ENCODE data around the gene CCL25. TPM values are rescaled to one million over a fixed set of nuclear protein-coding genes. Genes with fewer than 3 reads are reported as not detected.
A peak's percentile ranks its signal among the peaks of the same experiment; 100 is the strongest.

The CCL25 gene
- total and polyA plus RNA-seq, 9 of the 15 experiments (the other 6 are each of a cell fraction or from before 2014, with no cell fraction given) = 0.15 TPM; not detected in 8

- Histone ChIP-seq H3K27me3 (ENCODE audit: control insufficient read depth in 2 of 2, insufficient read depth in 2 of 2, low read length in 2 of 2) (no peaks in the 10 kb centered on the region), H4K20me1 (replicated peaks; ENCODE audit: control insufficient read depth, insufficient read depth, low read length) (no peaks in the 10 kb centered on the region), H3K27ac (ENCODE audit: extremely low read depth, low read depth, low read length) (no peak overlapping the region), H3K9me1 (ENCODE audit: control insufficient read depth, insufficient read depth, low read length) (no peaks in the 10 kb centered on the region), H2AFZ (ENCODE audit: low read depth, low read length) (no peak overlapping the region), H3K4me3 (no peak overlapping the region), H3K9ac (ENCODE audit: insufficient read depth in 1 of 2, low read depth in 2 of 2, low read length in 2 of 2) (no peak overlapping the region; a peak in 2 of 4 replicates), H3K4me2 (ENCODE audit: insufficient read depth, low read length) (no peak overlapping the region), H3K9me3 (replicated peaks; ENCODE audit: control insufficient read depth, insufficient read depth, low read depth, low read length) (no peaks in the 10 kb centered on the region), H3K79me2 (ENCODE audit: control insufficient read depth, insufficient read depth, low read length) (no peaks in the 10 kb centered on the region), H3K4me1 (replicated peaks in 1 of 2; ENCODE audit: control insufficient read depth in 2 of 2, insufficient read depth in 2 of 2, low read length in 2 of 2) (peaks cover 12 to 32% of the 10 kb centered on the region in 2 experiments; a peak in 4 of 5 replicates), H3K36me3 (ENCODE audit: control insufficient read depth, insufficient read depth, low read length) (no peaks in the 10 kb centered on the region)
- ChIA-PET CTCF (ENCODE audit: low intra/inter-chr PET ratio) (no interaction called here), POLR2A (interaction anchor here (0.7 kb wide), 1 partner anchor 8 kb away, joined by 3 read pairs; no protein-coding TSS in a partner anchor)
- no peak for DNase-seq (ENCODE audit: extremely low read depth in 1 of 4, low spot score in 3 of 4)
- in situ Hi-C loops (cut with MboI) (no loop called here), intact Hi-C loops (cut with micrococcal nuclease) (no loop called here)
- BruUV-seq (replicated peaks) = no TSS peak
- no peak for ATAC-seq
- no peak for FAIRE-seq
- 51% methylated on average over 5 of the region's 5 CpGs for WGBS (ENCODE audit: insufficient coverage, low coverage, missing lambda C conversion rate)
- TF ChIP-seq CBFA2T3 (IDR thresholded peaks at IDR 0.05) (peak; percentile 14; the same call in 1 of the 2 replicates), ZNF79 (CRISPR knock-in tag; IDR thresholded peaks at IDR 0.05; ENCODE audit: low read depth) (no peak), PTBP1 (IDR thresholded peaks at IDR 0.05; ENCODE audit: low read depth, low read length) (no peak), HDAC8 (tag; IDR thresholded peaks at IDR 0.05) (no peak)
Observed at GRCh38 chr19:8025316-8025715, 27.2 kb upstream of the CCL25 start.

GRCh38 chr19:8028951-8029491, 23.5 kb upstream of the CCL25 start:
- in situ Hi-C loops (cut with MboI) (no loop called here), intact Hi-C loops (cut with micrococcal nuclease) (no loop called here)
- Histone ChIP-seq H4K20me1 (replicated peaks; ENCODE audit: control insufficient read depth, insufficient read depth, low read length) (no peaks in the 10 kb centered on the region), H3K4me1 (replicated peaks in 1 of 2; ENCODE audit: control insufficient read depth in 2 of 2, insufficient read depth in 2 of 2, low read length in 2 of 2) (peaks cover 9 to 28% of the 10 kb centered on the region in 2 experiments), H3K9me3 (replicated peaks; ENCODE audit: control insufficient read depth, insufficient read depth, low read depth, low read length) (peaks cover under 1% of the 10 kb centered on the region; the same call in 1 of the 2 replicates), H3K4me3 (no peak overlapping the region), H3K9ac (ENCODE audit: insufficient read depth in 1 of 2, low read depth in 2 of 2, low read length in 2 of 2) (peak overlapping the region in 1 of 2 experiments; percentile 74; a peak in 1 of 4 replicates), H3K27me3 (ENCODE audit: control insufficient read depth in 2 of 2, insufficient read depth in 2 of 2, low read length in 2 of 2) (no peaks in the 10 kb centered on the region), H3K27ac (ENCODE audit: extremely low read depth, low read depth, low read length) (no peak overlapping the region), H3K9me1 (ENCODE audit: control insufficient read depth, insufficient read depth, low read length) (no peaks in the 10 kb centered on the region), H3K79me2 (ENCODE audit: control insufficient read depth, insufficient read depth, low read length) (no peaks in the 10 kb centered on the region), H2AFZ (ENCODE audit: low read depth, low read length) (peak overlapping the region; percentile 55; the same call in 1 of the 2 replicates), H3K4me2 (ENCODE audit: insufficient read depth, low read length) (no peak overlapping the region), H3K36me3 (ENCODE audit: control insufficient read depth, insufficient read depth, low read length) (no peaks in the 10 kb centered on the region)
- DNase-seq (ENCODE audit: extremely low read depth in 1 of 4, low spot score in 3 of 4) (peak; percentile 29 to 47 (median 42)), FAIRE-seq (no peak), ATAC-seq (peak; percentile 24; the same call in 1 of the 3 replicates)
- CTCF ChIA-PET (ENCODE audit: low intra/inter-chr PET ratio) = no interaction called here
- 52% methylated on average over 12 of the region's 12 CpGs for WGBS (ENCODE audit: insufficient coverage, low coverage, missing lambda C conversion rate)
- POLR2A ChIA-PET = interaction anchor here (0.6 to 1.8 kb wide), 2 partner anchors 16 to 23 kb away, joined by 3 to 6 read pairs; no protein-coding TSS in a partner anchor
- no TSS peak for BruUV-seq (replicated peaks)
- TF ChIP-seq NR2C1 (IDR thresholded peaks at IDR 0.05) (peak; percentile 32; the same call in 1 of the 2 replicates), NR2C1 (tag; IDR thresholded peaks at IDR 0.05) (no peak), MBD1 (CRISPR knock-in tag; IDR thresholded peaks at IDR 0.05) (no peak), SRSF1 (IDR thresholded peaks at IDR 0.05; ENCODE audit: low read depth, low read length) (no peak), ZBTB7A (IDR thresholded peaks at IDR 0.05; ENCODE audit: borderline replicate concordance, control insufficient read depth, low read depth, low read length) (peak; percentile 24; the same call in 1 of the 2 replicates), MYNN (IDR thresholded peaks at IDR 0.05) (no peak), MYNN (CRISPR knock-in tag; IDR thresholded peaks at IDR 0.05) (no peak), ZNF224 (CRISPR knock-in tag; IDR thresholded peaks at IDR 0.05) (no peak), GABPA (tag; conservative IDR thresholded peaks at IDR 0.05; ENCODE audit: low read depth) (no peak)
